GM18951 (cell line): ENCODE results near the gene FLT4.
"Not testable (repeated sequence)": the region's sequence is repeated elsewhere in the genome, so short reads cannot be mapped to it uniquely, and the experiment has no call there.

Experiments used
- POLR2A ChIP-seq: IDR thresholded peaks from 4 replicates; pipeline ENCODE4 v1.6.1; 2011; ENCODE audit warnings: mild to moderate bottlenecking; ENCODE audit not compliant: insufficient read length, insufficient read depth; ENCODE audit errors: extremely low read depth
- in situ Hi-C: fragments of 300-500 bp; cut with MboI; formaldehyde crosslinking; loops from one replicate; pipeline ENCODE4 v1.12.0; 2022; ENCODE audit warnings: low sequenced_read_pairs, mixed read lengths, inconsistent platforms; ENCODE audit not compliant: unreplicated experiment

Gene FLT4

GRCh38 chr5:180675036-180675635 lies 25.7 kb upstream of the FLT4 start:
- no peak for TF ChIP-seq POLR2A
- in situ Hi-C loops = no loop called here

- in situ Hi-C loops = not testable (repeated sequence)
Measured at GRCh38 chr5:180674090-180674475, 24.7 kb upstream of the FLT4 start.

GRCh38 chr5:180673371-180674089 lies 24.1 kb upstream of the FLT4 start:
- in situ Hi-C loops = no loop called here
- no peak for TF ChIP-seq POLR2A

DNA sequence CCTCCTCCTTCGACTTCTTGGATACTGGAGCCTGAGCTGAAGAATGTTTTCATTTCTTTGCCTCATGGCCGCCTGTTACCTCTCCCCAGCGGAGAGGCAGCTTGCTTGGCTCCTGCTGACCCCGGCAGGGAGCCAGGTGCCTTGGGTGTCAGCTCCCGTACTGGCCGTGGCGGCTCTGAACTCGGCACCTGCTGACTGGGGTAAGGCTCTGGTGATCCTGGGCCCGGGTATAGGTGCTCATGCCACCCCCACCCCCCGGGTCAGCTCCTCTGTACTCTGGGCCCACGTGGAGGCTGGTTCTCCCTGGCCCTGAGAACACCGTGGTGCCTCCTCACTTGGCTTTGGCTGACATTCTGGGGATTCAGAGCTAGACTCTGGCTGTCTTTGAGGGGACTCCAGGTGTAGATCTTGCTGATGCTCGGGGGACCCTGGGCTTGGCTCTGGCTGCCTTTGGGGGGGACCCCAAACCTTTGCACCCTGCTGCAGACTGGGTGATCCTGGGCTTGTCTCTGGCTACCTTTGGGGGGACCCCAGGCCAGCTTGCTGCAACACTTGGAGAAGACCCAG lies 22.6 kb upstream of the FLT4 start:
- in situ Hi-C loops = not testable (repeated sequence)

DNA sequence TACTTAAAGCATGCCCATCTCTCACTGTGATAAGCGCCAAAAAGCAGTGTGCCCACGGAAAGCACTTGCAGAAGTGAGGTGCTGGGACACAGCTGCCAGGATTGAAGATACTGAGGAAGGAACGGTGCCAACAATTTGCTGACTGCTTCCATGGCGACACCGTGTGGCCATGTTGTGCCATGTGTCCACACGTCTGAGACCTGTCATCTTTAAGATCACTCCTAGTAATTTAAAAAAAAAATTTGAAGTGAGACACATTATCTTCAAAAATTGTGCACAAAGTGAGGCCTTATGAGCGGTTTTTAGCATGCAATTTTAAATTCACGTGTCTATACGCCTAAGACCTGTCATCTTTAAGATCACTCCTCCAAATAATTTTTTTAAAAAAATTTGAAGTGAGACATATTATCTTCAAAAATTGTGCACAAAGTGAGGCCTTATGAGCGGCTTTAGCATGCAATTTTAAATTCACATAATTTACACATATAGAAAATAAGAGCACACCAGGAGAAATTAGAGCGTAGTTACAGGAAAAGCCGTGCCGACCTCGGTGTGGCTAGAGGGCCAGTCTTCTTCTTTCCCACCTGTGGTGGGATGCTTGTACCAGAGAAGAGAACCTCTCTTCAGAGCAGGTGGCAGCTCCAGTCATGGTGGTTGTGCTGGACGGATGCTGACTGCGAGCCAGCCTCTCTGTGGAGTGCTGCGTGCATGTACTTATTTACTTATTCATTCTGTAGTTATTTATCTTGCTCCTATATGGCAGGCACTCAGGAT lies 21.4 kb upstream of the FLT4 start:
- in situ Hi-C loops = no loop called here
- no peak for TF ChIP-seq POLR2A

GRCh38 chr5:180670157-180670556 lies 20.8 kb upstream of the FLT4 start:
- in situ Hi-C loops = no loop called here
- TF ChIP-seq POLR2A = no peak

DNA sequence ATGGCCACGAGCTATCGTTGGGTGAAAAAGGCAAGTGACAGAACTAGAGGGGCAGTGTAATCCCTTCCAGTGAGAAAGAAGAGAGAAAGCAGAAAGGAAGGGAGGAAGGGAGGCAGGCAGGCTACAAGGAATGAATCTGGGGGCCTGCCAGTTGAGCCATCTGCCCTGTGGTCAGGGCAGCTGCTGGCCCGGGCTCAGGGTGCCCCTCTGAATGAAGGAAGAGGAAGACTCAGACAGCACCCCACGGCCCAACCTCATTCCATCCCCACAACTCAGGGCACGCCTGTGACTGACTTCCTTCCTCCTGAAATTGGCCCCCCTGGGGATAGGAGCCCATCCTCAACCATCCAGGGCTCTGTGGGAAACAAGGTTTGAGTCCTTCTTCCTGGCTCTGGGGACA lies 20.3 kb upstream of the FLT4 start:
- TF ChIP-seq POLR2A = no peak
- in situ Hi-C loops = no loop called here

GRCh38 chr5:180668835-180669596 lies 19.6 kb upstream of the FLT4 start:
- no peak for TF ChIP-seq POLR2A
- in situ Hi-C loops = no loop called here

- TF ChIP-seq POLR2A = no peak
- in situ Hi-C loops = no loop called here
Measured at GRCh38 chr5:180666812-180667211, 17.4 kb upstream of the FLT4 start.

- in situ Hi-C loops = no loop called here
- TF ChIP-seq POLR2A = no peak
Measured at GRCh38 chr5:180665682-180666404, 16.4 kb upstream of the FLT4 start.

GRCh38 chr5:180658774-180659564 lies 9.6 kb upstream of the FLT4 start:
- in situ Hi-C loops = no loop called here
- no peak for TF ChIP-seq POLR2A

- in situ Hi-C loops = not testable (repeated sequence)
Measured at GRCh38 chr5:180655243-180655642, 5.8 kb upstream of the FLT4 start.
